Measurements from ENCODE around the gene WBP2NL.
"Not testable (repeated sequence)": the region's sequence is repeated elsewhere in the genome, so short reads cannot be mapped to it uniquely, and the experiment has no call there.

WBP2NL gene

GRCh38 chr22:42069801-42070516 is 71.4 kb downstream of the WBP2NL start:
- in situ Hi-C loops (cut with MboI; ENCODE audit: low sequenced_read_pairs), result no loop called here

GRCh38 chr22:42070517-42071422 is 72.2 kb downstream of the WBP2NL start, which contains the start of gene NAGA:
Gene NAGA, minus strand, starts transcription at chr22:42070812. Its CDS starts 515 bp downstream, at chr22:42070297.
- in situ Hi-C loops (cut with MboI; ENCODE audit: low sequenced_read_pairs), result no loop called here

GRCh38 chr22:42071508-42071907 is 72.9 kb downstream of the WBP2NL start:
- in situ Hi-C loops (cut with MboI; ENCODE audit: low sequenced_read_pairs), result not testable (repeated sequence)

GRCh38 chr22:42072606-42073330 is 74.2 kb downstream of the WBP2NL start:
- in situ Hi-C loops (cut with MboI; ENCODE audit: low sequenced_read_pairs), result no loop called here

- in situ Hi-C loops (cut with MboI; ENCODE audit: low sequenced_read_pairs), result no loop called here
Observed at GRCh38 chr22:42073621-42074041, 75.0 kb downstream of the WBP2NL start.

GRCh38 chr22:42074132-42074811 is 75.7 kb downstream of the WBP2NL start, which contains the start of gene PHETA2:
Gene PHETA2, plus strand, starts transcription at chr22:42074248. Its CDS starts 3,046 bp downstream, at chr22:42077294.
- in situ Hi-C loops (cut with MboI; ENCODE audit: low sequenced_read_pairs), result no loop called here

- in situ Hi-C loops (cut with MboI; ENCODE audit: low sequenced_read_pairs), result no loop called here
Observed at GRCh38 chr22:42074846-42075676, 76.5 kb downstream of the WBP2NL start.

GRCh38 chr22:42076764-42077485 is 78.3 kb downstream of the WBP2NL start:
- in situ Hi-C loops (cut with MboI; ENCODE audit: low sequenced_read_pairs), result no loop called here

- in situ Hi-C loops (cut with MboI; ENCODE audit: low sequenced_read_pairs), result no loop called here
Observed at GRCh38 chr22:42077486-42078125, 79.0 kb downstream of the WBP2NL start.
